ENCODE results near the gene HELT.
"Not testable (repeated sequence)": the region's sequence is repeated elsewhere in the genome, so short reads cannot be mapped to it uniquely, and the experiment has no call there.

Gene HELT

DNA sequence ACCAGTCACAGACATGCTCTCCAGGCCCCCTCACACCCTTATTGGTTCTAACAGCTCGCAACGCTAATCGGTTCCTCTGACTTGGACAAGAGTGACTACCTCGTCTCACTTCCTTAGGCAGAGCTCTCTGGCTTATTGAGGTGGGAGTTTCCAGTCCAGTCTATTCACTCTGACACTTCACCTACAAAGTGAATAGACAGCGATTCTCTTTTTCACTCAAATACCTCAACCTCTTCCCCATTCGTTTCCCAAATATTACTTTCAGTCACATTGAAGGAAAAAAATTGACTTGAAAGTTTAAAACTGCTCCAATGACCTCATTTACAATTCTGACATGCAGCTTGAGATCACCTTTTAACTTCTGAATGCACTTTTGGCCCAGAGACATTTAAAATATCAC, 17.7 kb downstream of the HELT start:
- no peak for DNase-seq (ENCODE audit: low spot score)

DNA sequence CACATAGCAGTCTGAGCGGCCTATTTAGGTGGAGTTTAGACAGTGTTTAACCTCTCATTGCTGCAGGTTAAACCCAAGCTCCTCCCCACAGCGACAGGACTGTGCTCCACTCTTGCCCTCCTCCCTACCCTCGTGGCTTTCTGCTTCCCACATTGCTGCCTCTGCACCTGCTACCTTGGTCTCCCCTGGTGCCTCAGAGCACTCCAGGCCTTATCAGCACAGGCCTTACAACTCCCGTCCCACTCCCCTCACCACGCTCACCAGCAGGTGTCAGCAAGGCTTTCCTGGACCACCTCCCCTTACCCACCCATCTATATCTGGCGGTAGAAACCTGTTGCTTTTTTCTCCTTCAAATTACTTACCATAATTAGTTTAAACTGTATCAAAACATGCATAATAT, 18.6 kb downstream of the HELT start:
- DNase-seq (ENCODE audit: low spot score), result no peak

DNA sequence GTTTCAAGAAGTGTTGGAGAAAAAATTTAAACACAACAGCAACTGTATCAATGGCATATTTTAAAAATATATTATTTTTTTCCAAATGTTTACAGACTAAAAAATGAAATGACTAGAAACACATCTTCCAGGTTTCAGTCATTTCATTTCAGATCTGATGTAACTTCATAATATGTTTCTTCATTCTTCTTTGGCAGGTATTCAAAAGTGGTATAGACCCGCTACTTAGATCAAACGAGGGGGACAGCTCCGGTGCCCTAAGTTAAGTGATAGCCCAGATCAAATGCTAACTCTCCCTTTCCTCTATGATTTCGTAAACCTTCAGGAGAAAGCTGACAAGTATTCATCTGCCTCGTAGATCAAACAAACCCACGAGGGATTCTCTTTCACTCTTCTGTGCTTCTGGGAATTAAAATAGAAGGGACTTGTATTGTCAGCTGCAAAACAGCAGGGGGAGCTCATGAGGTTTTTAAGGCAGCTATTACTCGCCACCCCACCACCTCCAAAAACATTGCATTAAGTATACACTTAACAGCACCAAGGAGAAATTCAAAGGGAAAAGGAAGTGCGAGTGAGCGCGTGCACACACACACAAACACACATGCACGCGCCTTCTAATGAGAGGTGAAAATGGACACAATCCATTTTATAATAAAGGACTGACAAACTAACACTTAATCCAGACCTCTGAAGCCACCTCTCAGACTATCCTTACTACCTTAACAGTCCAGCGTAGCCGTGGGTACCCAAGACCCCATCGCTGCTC, 21.4 kb downstream of the HELT start:
- peak; percentile 85 for DNase-seq (ENCODE audit: low spot score)

DNA sequence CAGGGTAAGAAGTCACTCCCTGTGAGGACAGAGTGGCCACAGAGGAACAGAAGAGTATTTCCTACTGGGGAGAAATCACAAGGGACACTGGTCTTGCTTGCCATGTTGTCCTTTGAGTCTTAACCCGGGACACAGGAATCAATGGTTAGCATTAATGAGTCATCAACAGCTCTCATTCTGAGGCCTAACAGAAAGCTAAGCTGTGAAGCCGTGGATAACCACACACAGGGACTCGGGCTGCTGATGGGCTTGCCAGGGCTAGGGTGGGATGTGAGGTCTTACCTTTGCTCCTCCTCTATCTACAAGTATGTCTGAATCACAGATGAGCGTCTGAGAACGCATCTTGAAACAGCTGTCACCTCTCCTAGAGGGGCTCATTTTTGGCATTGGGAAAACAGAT, 22.2 kb downstream of the HELT start:
- DNase-seq (ENCODE audit: low spot score), result no peak

DNA sequence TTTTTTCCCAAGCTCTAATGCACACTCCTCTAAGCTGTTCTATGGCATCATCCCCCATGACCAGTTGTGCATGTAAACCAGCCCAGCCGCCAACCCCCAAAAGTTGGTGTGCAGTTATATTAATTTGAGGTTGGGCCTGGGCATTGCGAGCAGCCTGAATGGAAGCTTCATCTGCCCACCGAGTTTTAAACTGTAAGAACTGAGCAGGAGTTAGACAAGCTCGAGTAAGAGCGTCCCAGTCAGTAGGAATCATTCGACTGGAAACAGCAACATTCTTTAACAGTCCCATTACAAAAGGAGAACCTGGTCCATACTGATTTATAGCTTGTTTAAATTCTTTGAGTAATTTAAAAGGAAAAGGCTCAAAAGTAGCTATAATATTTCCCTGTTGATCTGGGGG, 32.0 kb downstream of the HELT start:
- DNase-seq (ENCODE audit: low spot score), result not testable (repeated sequence)

DNA sequence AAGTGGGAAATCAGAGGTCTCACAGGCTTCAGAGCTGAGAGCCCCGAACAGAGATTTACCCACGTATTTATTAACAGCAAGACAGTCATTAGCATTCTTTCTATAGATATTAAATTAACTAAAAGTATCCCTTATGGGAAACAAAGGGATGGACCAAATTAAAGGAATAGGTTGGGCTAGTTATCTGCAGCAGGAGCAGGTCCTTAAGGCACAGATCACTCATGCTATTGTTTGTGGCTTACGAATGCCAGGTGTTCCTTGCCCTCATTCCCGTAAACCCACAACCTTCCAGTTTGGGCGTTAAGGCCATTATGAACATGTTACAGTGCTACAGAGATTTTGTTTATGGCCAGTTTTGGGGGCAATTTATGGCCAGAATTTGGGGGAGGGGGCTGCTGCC, 33.0 kb downstream of the HELT start:
- DNase-seq (ENCODE audit: low spot score), result not testable (repeated sequence)

DNA sequence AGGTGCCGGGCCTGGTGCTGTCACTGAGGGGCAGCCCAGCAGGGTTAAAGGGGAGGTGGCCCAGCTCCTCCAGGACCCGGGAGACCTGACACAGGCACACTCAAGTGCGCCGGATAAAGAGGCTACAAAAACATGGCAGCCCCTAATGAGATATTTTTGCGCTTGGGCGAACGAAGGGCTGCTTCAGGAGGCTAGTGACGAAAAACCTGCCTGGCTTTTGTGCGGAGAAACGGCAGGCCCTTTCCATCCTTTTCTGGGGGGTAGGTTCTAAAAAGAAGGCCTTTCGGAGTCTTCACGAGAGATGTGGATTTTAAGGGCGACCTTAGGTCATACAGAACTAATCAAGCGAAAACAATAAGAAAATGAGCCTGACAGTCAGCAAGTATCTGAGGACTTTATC, 35.5 kb downstream of the HELT start:
- DNase-seq (ENCODE audit: low spot score), result no peak

DNA sequence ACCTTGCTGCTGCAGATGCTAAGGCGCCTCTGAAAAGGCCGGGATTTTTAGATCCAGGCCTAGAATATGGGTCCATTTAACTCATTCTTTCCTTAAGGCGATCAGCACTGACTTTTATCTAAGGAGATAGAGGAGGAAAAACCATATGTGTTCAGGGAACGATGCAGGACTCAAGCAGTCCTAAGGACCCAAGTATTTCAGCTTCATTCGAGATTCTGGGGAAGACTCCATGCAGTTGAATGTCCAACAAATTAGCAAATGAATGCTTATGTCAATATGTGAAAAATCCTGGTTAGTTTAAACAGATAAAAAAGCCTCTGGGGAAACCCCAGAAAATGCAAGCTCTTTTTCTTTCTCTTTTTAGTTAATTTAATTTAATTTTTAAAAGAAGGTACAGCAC, 36.0 kb downstream of the HELT start:
- no peak for DNase-seq (ENCODE audit: low spot score)

DNA sequence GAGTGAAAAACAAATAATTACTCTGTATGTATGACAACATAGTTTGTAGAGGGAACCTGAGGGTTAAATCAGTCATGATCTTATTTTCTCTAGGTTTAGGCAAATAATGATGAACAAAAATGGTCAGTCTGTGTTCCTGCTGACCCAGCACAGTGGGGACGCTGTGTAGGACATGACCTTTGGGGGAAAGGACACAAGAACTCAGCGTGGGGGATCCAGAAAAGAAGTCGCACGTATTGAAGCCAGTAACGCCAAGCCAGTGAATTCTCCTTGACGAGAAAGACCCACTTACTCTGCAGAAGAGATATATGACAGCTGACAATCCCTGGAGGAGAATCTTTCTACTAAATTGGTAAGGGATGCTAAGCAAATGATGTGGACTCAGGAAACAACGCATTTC, 36.6 kb downstream of the HELT start:
- no peak for DNase-seq (ENCODE audit: low spot score)

DNA sequence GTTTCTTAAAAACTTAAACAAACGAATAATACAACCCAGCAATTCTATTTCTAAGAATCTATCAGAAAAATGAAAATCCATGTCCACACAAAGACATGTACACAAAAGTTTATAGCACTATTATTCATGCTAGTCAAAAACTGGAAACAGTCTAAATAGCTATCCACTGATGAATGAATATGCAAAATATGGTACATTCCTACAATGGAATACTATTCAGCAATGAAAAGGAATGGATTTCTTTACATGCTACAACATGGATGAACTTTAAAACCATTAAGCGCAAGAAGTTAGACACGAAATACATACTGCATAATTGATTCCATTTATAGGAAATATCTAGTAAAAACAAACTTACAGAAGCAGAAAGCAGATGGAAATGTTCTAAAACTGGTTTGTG, 43.3 kb downstream of the HELT start:
- DNase-seq (ENCODE audit: low spot score), result no peak

DNA sequence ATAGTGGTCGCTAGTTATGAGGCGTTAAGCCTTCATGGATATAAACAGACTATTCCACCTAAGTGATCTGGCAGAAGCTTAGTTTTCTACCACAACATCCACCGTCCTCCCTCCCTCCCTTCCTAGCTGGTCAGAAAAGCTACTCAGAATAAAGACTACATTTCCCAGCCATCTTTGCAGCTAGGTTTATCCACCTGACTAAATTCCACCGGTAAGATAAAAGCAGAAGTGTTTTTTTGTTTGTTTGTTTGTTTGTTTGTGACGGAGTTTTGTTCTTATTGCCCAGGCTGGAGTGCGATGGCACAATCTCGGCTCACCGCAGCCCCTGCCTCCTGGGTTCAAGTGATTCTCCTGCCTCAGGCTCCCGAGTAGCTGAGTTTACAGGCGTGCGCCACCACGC, 44.3 kb downstream of the HELT start:
- no peak for DNase-seq (ENCODE audit: low spot score)

DNA sequence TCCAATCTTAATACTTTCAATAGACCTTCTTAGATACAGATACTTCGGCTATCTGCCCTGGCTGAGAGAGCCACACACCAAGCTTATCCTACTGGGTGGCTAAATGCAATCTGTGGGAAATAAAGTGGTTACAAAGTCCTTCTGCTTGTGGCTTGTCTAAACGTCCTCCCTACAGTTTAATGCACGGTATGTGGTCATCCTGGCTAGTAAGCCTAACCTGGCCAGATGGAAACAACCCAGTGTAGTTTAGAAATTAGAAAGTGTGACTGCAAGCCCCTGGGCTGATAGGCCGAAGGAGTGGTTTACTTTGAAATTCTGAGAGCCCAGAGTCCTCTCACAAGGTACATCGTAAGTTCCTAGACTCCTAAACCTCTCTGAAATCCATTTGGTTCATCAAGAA, 47.9 kb downstream of the HELT start:
- DNase-seq (ENCODE audit: low spot score), result no peak

DNA sequence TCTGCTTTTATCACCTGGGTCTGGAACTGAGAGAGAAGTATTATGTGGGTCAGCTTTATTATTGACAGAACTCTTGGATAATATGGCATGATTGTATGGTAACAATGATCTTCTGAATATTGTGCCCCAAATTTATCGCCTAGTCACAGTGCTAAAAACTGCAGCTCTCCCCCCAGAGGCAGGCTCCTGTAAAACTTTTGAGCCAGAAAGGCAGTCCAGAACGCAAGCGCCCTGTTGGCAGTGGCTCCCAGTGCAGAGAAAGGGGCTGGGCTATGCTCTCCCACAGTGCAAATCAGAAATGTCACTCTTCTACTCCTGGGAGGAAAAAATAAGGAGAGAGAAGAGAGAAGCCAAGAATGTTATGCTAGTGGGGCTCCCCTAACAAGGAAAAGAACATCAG, 50.5 kb downstream of the HELT start:
- DNase-seq (ENCODE audit: low spot score), result no peak

All from AG20443 (cell line).